Thyroid gland (tissue), 4 donors: ENCODE measurements around the gene GPR157. TPM values are rescaled to one million over a fixed set of nuclear protein-coding genes. Genes with fewer than 3 reads are reported as not detected.

Source experiments
- DNase-seq, 2 donors: peaks; one replicate each; pipeline ENCODE4 v3.0.0-alpha.2; 2019
- H3K27ac ChIP-seq, 3 donors: fragments of 200-600 bp; sonication (generic); 1 replicate in 2 of 3; 2 replicates in 1 of 3; pipeline ENCODE4 v1.5.1; 2016 to 2019; ENCODE audit warnings: mild to moderate bottlenecking in 1 of 3, moderate library complexity in 1 of 3
- H3K27me3 ChIP-seq: fragments of 200-600 bp; sonication (generic); one replicate; pipeline ENCODE4 v1.5.1; 2019
- H3K36me3 ChIP-seq, 2 donors: fragments of 200-600 bp; sonication (generic); one replicate each; pipeline ENCODE4 v1.5.1; 2016 to 2019
- H3K4me1 ChIP-seq, 2 donors: fragments of 200-600 bp; sonication (generic); one replicate each; pipeline ENCODE4 v1.5.1; 2017 to 2019
- H3K4me3 ChIP-seq, 3 donors: fragments of 200-600 bp; sonication (generic); replicated peaks in 1 of 3; 1 replicate in 2 of 3; 2 replicates in 1 of 3; pipeline ENCODE4 v1.5.1; 2016; ENCODE audit warnings: mild to moderate bottlenecking in 1 of 3
- H3K9me3 ChIP-seq: fragments of 200-600 bp; sonication (generic); one replicate; pipeline ENCODE4 v1.5.1; 2017
- POLR2A ChIP-seq, 2 donors: fragments of 450-650 bp; IDR thresholded peaks; one replicate each; pipeline ENCODE4 v1.6.1; 2017; ENCODE audit warnings: antibody characterized with exemption in 2 of 2, mild to moderate bottlenecking in 2 of 2, moderate library complexity in 1 of 2
- WGBS, 2 donors: methylation state at CpG; one replicate each; pipeline ENCODE4 v1.1.5; 2017; 5-methylcytosine and 5-hydroxymethylcytosine counted together
- intact Hi-C: fragments of 100-400 bp; cut with DNase I; formaldehyde crosslinking; loops from one replicate; pipeline ENCODE4 v1.15.1; 2023
- total RNA-seq, 4 donors: library from RNA; depleted of rRNA; stranded (reverse); fragments of >200 nt; gene quantifications; one replicate each; pipeline ENCODE4 v1.2.3, GENCODE V29; 2016
- TF ChIP-seq, protein P1 (sequence below), 6 experiments: fragments of 200-600 bp in 3 of 6; fragments of 450-650 bp in 3 of 6; sonication (generic) in 3 of 6; IDR thresholded peaks; one replicate each; pipeline ENCODE4 v1.5.1; 2016 to 2019; ENCODE audit warnings: antibody characterized with exemption in 6 of 6, mild to moderate bottlenecking in 2 of 6, inconsistent platforms in 1 of 6, moderate library complexity in 1 of 6

GPR157 gene
- total RNA-seq, 4 donors from 2014 or later = 5.6 to 10.4 (median 7.3) TPM

GRCh38 chr1:9073143-9073542, 55.8 kb downstream of the GPR157 start:
- TF ChIP-seq, protein P1, sequence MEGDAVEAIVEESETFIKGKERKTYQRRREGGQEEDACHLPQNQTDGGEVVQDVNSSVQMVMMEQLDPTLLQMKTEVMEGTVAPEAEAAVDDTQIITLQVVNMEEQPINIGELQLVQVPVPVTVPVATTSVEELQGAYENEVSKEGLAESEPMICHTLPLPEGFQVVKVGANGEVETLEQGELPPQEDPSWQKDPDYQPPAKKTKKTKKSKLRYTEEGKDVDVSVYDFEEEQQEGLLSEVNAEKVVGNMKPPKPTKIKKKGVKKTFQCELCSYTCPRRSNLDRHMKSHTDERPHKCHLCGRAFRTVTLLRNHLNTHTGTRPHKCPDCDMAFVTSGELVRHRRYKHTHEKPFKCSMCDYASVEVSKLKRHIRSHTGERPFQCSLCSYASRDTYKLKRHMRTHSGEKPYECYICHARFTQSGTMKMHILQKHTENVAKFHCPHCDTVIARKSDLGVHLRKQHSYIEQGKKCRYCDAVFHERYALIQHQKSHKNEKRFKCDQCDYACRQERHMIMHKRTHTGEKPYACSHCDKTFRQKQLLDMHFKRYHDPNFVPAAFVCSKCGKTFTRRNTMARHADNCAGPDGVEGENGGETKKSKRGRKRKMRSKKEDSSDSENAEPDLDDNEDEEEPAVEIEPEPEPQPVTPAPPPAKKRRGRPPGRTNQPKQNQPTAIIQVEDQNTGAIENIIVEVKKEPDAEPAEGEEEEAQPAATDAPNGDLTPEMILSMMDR (IDR thresholded peaks at IDR 0.05) = no peak
- no peak for TF ChIP-seq POLR2A (IDR thresholded peaks at IDR 0.05)
- 92 to 97% methylated on average over 3 of the region's 3 CpGs for WGBS, 2 donors
- Histone ChIP-seq H3K4me1 (peaks cover 0 to 9% of the 10 kb centered on the region in 2 donors), H3K4me3 (no peak overlapping the region), H3K36me3 (no peaks in the 10 kb centered on the region), H3K9me3 (no peaks in the 10 kb centered on the region), H3K27ac (no peak overlapping the region), H3K27me3 (no peaks in the 10 kb centered on the region)
- DNase-seq = no peak
- intact Hi-C loops = no loop called here

DNA sequence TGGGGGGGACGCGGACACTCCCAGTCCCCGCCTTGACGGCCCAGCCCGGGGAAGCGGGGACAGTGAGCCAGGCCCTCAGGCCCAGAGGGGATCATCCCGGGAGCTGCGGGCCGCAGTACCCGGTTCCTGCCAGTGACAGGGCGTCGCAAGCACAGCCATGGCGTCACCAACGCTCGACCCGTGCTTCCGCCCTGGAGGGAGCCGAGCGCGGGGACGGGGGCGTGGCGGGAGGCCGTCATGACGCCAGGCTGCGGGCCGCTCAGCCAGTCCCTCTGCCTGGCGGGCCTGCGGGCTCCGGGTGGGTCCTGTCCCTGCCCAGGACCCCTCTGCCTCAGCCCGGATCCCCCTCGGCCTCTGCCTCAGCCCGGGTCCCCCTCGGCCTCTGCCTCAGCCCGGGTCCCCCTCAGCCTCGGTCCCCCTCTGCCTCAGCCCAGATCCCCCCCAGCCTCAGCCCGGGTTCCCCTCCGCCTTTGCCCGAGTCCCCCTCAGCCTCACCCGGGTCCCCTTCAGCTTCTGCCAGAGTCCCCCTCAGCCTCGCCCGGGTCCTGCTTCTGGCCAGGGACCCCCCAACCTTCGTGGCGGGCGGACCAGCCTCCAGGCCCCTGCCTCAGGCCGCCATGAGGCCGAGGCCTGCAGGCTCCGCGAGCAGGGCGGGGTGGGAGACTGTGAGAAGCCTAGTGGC, 57.2 kb downstream of the GPR157 start:
- TF ChIP-seq, protein P1 (IDR thresholded peaks at IDR 0.05) = no peak
- TF ChIP-seq POLR2A (IDR thresholded peaks at IDR 0.05) = no peak
- H3K27ac ChIP-seq = no peak overlapping the region
- WGBS, 2 donors = 95 to 96% methylated on average over 11 to 42 of the region's 50 CpGs
- H3K27me3 ChIP-seq = no peaks in the 10 kb centered on the region
- no peaks in the 10 kb centered on the region for H3K36me3 ChIP-seq
- no peaks in the 10 kb centered on the region for H3K9me3 ChIP-seq
- intact Hi-C loops = no loop called here
- peaks cover 0 to 9% of the 10 kb centered on the region in 2 donors for H3K4me1 ChIP-seq
- no peak for DNase-seq
- no peak overlapping the region for H3K4me3 ChIP-seq

DNA sequence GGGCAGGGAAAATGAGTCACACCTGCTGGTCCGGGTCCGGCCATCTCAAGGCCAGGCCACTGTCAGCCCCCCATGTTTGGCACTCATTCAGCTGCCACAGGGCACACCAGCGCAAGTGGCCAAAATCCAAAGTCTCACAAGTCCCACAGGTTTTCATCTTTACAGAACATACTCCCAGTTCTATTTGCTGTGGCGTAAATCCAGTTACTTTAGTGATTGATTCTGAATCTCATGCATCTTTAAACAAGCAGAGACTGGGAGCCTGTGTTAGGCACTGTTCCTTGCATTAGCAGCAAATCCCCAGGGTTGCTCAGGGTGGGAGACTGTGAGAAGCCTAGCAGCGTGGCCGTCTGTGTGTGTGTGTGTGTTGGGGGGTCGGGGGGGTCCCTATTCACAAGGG, 58.4 kb downstream of the GPR157 start:
- H3K4me3 ChIP-seq = no peak overlapping the region
- no peak overlapping the region for H3K27ac ChIP-seq
- DNase-seq = no peak
- no peaks in the 10 kb centered on the region for H3K9me3 ChIP-seq
- H3K36me3 ChIP-seq = no peaks in the 10 kb centered on the region
- peaks cover 0 to 9% of the 10 kb centered on the region in 2 donors for H3K4me1 ChIP-seq
- WGBS, 2 donors = 73 to 90% methylated on average over 6 to 7 of the region's 7 CpGs
- intact Hi-C loops = no loop called here
- TF ChIP-seq, protein P1 (IDR thresholded peaks at IDR 0.05) = no peak
- TF ChIP-seq POLR2A (IDR thresholded peaks at IDR 0.05) = no peak
- H3K27me3 ChIP-seq = no peaks in the 10 kb centered on the region

- intact Hi-C loops = no loop called here
- H3K27ac ChIP-seq = peak within 1 kb of the TSS in 2 of 3 donors; percentile 10 to 19
- H3K9me3 ChIP-seq = no peaks in the 10 kb centered on the region
- DNase-seq = peak in 1 of 2 donors; percentile 15
- 35 to 50% methylated on average over 8 of the region's 8 CpGs for WGBS, 2 donors
- H3K4me1 ChIP-seq = peaks cover 0 to 9% of the 10 kb centered on the region in 2 donors
- no peak within 1 kb of the TSS for H3K4me3 ChIP-seq
- no peaks in the 10 kb centered on the region for H3K27me3 ChIP-seq
- H3K36me3 ChIP-seq = no peaks in the 10 kb centered on the region
- no peak for TF ChIP-seq POLR2A (IDR thresholded peaks at IDR 0.05)
- TF ChIP-seq, protein P1 (IDR thresholded peaks at IDR 0.05) = no peak
Observed at GRCh38 chr1:9069326-9070100, 59.4 kb downstream of the GPR157 start, which contains the start of gene SLC2A5. TSS of gene SLC2A5 (minus strand) at chr1:9069635. CDS start at chr1:9069536, 99 bp downstream.

DNA sequence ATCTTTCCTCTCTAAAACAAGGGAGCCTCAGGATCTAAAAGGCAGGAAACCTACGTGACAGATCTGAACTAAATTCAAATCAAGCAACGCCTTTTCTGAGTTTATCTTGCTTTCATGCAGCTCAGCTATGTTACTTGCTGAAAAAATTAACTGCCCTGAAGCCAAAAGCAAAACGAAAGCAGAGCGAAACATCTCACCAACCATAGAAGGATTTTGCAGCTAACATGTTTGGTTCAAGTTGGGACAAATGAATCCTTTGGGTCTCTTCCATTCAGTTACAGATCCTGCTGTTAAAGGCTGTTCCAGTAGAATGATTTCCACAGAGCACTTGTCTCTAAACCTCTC, 59.9 kb downstream of the GPR157 start:
- Histone ChIP-seq H3K27me3 (no peaks in the 10 kb centered on the region), H3K27ac (peak overlapping the region in 2 of 3 donors; percentile 10 to 19), H3K9me3 (no peaks in the 10 kb centered on the region), H3K4me1 (peaks cover 0 to 9% of the 10 kb centered on the region in 2 donors), H3K36me3 (no peaks in the 10 kb centered on the region), H3K4me3 (no peak overlapping the region)
- intact Hi-C loops = no loop called here
- no peak for DNase-seq
- 51 to 53% methylated on average over 4 of the region's 4 CpGs for WGBS, 2 donors
- TF ChIP-seq, protein P1 (IDR thresholded peaks at IDR 0.05) = no peak
- no peak for TF ChIP-seq POLR2A (IDR thresholded peaks at IDR 0.05)
